Heart left ventricle (tissue), 13 donors: ENCODE measurements around the gene CXCR6.

Experiments
- POLR2A ChIP-seq, 2 donors: fragments of 450-650 bp; IDR thresholded peaks; one replicate each; pipeline ENCODE4 v1.6.1; 2017; ENCODE audit warnings: antibody characterized with exemption in 2 of 2, mild to moderate bottlenecking in 2 of 2, moderate library complexity in 2 of 2
- TF ChIP-seq, protein P1 (sequence below), 12 donors: fragments of 200-600 bp; sonication (generic) in 4 of 12; IDR thresholded peaks; one replicate each; pipeline versions ENCODE4 v1.5.0 to v1.8.0; 2018 to 2022; ENCODE audit warnings: antibody characterized with exemption in 12 of 12, mild to moderate bottlenecking in 5 of 12
- donor health status: ischemic (EF 13 %, LVEDD 7.1; RV severe dilation, severe dysfunction).
- donor health status: DM: no; HTN: yes; CAD: no.
- donor health status: DM: no; HTN: no; CAD: no.
- donor health status: ischemic (EF 25% LVEDD 6.9; RV normal size, moderate dysfunction).
- donor health status: ischemic (EF 25% LVEDD 5.7; RV mildly dilated, moderate dysfunction).
- donor health status: ischemic (EF 35%, LVEDD 5.7; RV mildly dilated, moderate dysfunction).
- donor health status: nonischemic (EF 11% LVEDD 7.7; RV severe dilation, severe dysfunction).
- donor health status: DM: yes; HTN: yes; CAD: no.
- donor health status: PGD.
- donor health status: ischemic (EF 29% LVEDD 5.4; RV normal size, mild dysfunction).
- donor health status: nonischemic (EF 23%, LVEDD 6.1; RV moderate dilation, normal function).

DNA sequence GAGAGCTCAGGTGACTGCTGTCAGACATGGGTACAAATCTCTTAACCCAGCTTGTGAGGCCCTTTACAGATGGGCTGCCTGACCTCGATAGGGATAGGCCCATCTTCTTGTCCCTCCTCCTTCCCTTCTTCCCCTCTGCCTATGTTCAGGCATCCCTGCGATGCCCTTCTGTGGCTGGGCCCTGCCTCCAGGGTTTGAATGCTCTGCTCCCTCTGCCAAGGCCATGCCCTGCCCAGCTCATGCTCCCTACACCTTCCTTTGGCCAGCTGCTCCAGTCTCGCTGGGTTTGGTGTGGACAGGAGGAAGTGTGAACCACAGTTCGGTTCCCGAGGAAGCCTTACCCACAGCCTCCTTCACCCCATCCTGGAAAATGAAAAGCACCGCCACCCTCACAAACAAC lies 48.1 kb downstream of the CXCR6 start:
- TF ChIP-seq, protein P1, sequence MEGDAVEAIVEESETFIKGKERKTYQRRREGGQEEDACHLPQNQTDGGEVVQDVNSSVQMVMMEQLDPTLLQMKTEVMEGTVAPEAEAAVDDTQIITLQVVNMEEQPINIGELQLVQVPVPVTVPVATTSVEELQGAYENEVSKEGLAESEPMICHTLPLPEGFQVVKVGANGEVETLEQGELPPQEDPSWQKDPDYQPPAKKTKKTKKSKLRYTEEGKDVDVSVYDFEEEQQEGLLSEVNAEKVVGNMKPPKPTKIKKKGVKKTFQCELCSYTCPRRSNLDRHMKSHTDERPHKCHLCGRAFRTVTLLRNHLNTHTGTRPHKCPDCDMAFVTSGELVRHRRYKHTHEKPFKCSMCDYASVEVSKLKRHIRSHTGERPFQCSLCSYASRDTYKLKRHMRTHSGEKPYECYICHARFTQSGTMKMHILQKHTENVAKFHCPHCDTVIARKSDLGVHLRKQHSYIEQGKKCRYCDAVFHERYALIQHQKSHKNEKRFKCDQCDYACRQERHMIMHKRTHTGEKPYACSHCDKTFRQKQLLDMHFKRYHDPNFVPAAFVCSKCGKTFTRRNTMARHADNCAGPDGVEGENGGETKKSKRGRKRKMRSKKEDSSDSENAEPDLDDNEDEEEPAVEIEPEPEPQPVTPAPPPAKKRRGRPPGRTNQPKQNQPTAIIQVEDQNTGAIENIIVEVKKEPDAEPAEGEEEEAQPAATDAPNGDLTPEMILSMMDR (IDR thresholded peaks at IDR 0.05): no peak
- no peak for TF ChIP-seq POLR2A (IDR thresholded peaks at IDR 0.05)
